Esophagus muscularis mucosa (tissue), 3 donors: ENCODE measurements around the gene GEMIN5.
"Not testable (repeated sequence)": the region's sequence is repeated elsewhere in the genome, so short reads cannot be mapped to it uniquely, and the experiment has no call there.

Experiments used
- EP300 ChIP-seq: sonication (generic); formaldehyde crosslinking; IDR thresholded peaks from one replicate; pipeline ENCODE4 v1.6.1; 2017; ENCODE audit warnings: antibody characterized with exemption
- TF ChIP-seq, protein P1 (sequence below), 3 experiments: fragments of 200-600 bp in 2 of 3; fragments of 450-650 bp in 1 of 3; sonication (generic) in 2 of 3; IDR thresholded peaks; one replicate each; pipeline ENCODE4 v1.5.1; 2017 to 2019; ENCODE audit warnings: antibody characterized with exemption in 3 of 3, mild to moderate bottlenecking in 2 of 3, moderate library complexity in 1 of 3

- TF ChIP-seq, protein P1, sequence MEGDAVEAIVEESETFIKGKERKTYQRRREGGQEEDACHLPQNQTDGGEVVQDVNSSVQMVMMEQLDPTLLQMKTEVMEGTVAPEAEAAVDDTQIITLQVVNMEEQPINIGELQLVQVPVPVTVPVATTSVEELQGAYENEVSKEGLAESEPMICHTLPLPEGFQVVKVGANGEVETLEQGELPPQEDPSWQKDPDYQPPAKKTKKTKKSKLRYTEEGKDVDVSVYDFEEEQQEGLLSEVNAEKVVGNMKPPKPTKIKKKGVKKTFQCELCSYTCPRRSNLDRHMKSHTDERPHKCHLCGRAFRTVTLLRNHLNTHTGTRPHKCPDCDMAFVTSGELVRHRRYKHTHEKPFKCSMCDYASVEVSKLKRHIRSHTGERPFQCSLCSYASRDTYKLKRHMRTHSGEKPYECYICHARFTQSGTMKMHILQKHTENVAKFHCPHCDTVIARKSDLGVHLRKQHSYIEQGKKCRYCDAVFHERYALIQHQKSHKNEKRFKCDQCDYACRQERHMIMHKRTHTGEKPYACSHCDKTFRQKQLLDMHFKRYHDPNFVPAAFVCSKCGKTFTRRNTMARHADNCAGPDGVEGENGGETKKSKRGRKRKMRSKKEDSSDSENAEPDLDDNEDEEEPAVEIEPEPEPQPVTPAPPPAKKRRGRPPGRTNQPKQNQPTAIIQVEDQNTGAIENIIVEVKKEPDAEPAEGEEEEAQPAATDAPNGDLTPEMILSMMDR (IDR thresholded peaks at IDR 0.05): not testable (repeated sequence)
- not testable (repeated sequence) for TF ChIP-seq EP300
Measured at GRCh38 chr5:154978294-154978693, 40.3 kb upstream of the GEMIN5 start.
